GM23338 (cell line): Measurements from ENCODE around the gene DUSP9. TPM values are rescaled to one million over a fixed set of nuclear protein-coding genes. Genes with fewer than 3 reads are reported as not detected.
A peak's percentile ranks its signal among the peaks of the same experiment; 100 is the strongest.

Experiments
- ATAC-seq: fragments of 200-7000 bp; cut with Tn5 transposase; 3 replicates; pipeline ENCODE4 v1.9.1; 2020
- DNase-seq: peaks from one replicate; pipeline ENCODE4 v3.0.0-alpha.2; 2015; ENCODE audit warnings: low spot score
- H2AFZ ChIP-seq: fragments of 200-600 bp; sonication (generic); 2 replicates; pipeline ENCODE4 v1.8.0; 2016; ENCODE audit warnings: antibody characterized with exemption, mild to moderate bottlenecking, moderate library complexity
- H3F3A ChIP-seq: fragments of 200-600 bp; sonication (generic); replicated peaks from 2 replicates; pipeline ENCODE4 v1.8.0; 2017; ENCODE audit warnings: antibody characterized with exemption, mixed run types, low read depth
- H3K27ac ChIP-seq: fragments of 200-600 bp; sonication (generic); 2 replicates; pipeline ENCODE4 v1.6.1; 2016; ENCODE audit warnings: low read depth
- H3K27me3 ChIP-seq: fragments of 200-600 bp; sonication (generic); 2 replicates; pipeline ENCODE4 v1.8.0; 2016; ENCODE audit warnings: mild to moderate bottlenecking, mixed run types, moderate library complexity; ENCODE audit not compliant: insufficient read depth
- H3K36me3 ChIP-seq: fragments of 200-600 bp; sonication (generic); 2 replicates; pipeline ENCODE4 v1.8.0; 2016; ENCODE audit warnings: mild to moderate bottlenecking; ENCODE audit not compliant: insufficient read depth
- H3K4me1 ChIP-seq: fragments of 200-600 bp; sonication (generic); 2 replicates; pipeline ENCODE4 v1.8.0; 2016; ENCODE audit warnings: mild to moderate bottlenecking, moderate library complexity; ENCODE audit not compliant: insufficient read depth
- H3K4me2 ChIP-seq: fragments of 200-600 bp; sonication (generic); 2 replicates; pipeline ENCODE4 v1.7.1; 2017; ENCODE audit warnings: mixed run types
- H3K4me3 ChIP-seq: fragments of 200-600 bp; sonication (generic); 2 replicates; pipeline ENCODE4 v1.6.1; 2016; ENCODE audit warnings: mixed run types
- H3K79me2 ChIP-seq: fragments of 200-600 bp; sonication (generic); replicated peaks from 2 replicates; pipeline ENCODE4 v1.8.0; 2017; ENCODE audit warnings: mild to moderate bottlenecking; ENCODE audit not compliant: insufficient read depth
- H3K9me2 ChIP-seq: fragments of 200-600 bp; sonication (generic); 2 replicates; pipeline ENCODE4 v1.8.0; 2017; ENCODE audit not compliant: insufficient read depth
- H4K20me1 ChIP-seq: fragments of 200-600 bp; sonication (generic); replicated peaks from 2 replicates; pipeline ENCODE4 v1.8.0; 2017; ENCODE audit warnings: mild to moderate bottlenecking; ENCODE audit not compliant: insufficient read depth
- H3K27ac Mint-ChIP-seq: 2 replicates; pipeline ENCODE4 v1.8.0; 2020; ENCODE audit warnings: inconsistent platforms, mild to moderate bottlenecking, moderate library complexity, mixed read lengths
- H3K27me3 Mint-ChIP-seq: 3 replicates; pipeline ENCODE4 v1.8.0; 2022; ENCODE audit warnings: low read depth, mild to moderate bottlenecking, moderate library complexity, mixed read lengths, inconsistent platforms; ENCODE audit not compliant: insufficient read depth, poor library complexity
- H3K36me3 Mint-ChIP-seq: 3 replicates; pipeline ENCODE4 v1.8.0; 2021; ENCODE audit warnings: low read depth, mild to moderate bottlenecking, inconsistent platforms, moderate library complexity, mixed read lengths
- H3K4me1 Mint-ChIP-seq: 3 replicates; pipeline ENCODE4 v1.8.0; 2020; ENCODE audit warnings: mild to moderate bottlenecking, inconsistent platforms, mixed read lengths
- H3K4me3 Mint-ChIP-seq: 3 replicates; pipeline ENCODE4 v1.8.0; 2021; ENCODE audit warnings: moderate library complexity, mild to moderate bottlenecking, inconsistent platforms, mixed read lengths
- H3K9me3 Mint-ChIP-seq: 3 replicates; pipeline ENCODE4 v1.8.0; 2020; ENCODE audit warnings: moderate library complexity, mild to moderate bottlenecking, inconsistent platforms, mixed read lengths
- CREB1 ChIP-seq: fragments of 250-450 bp; sonication (Bioruptor Pico); IDR thresholded peaks from 2 replicates; pipeline ENCODE4 v1.5.0; 2020; ENCODE audit warnings: low read depth, mild to moderate bottlenecking, moderate library complexity
- CTCF ChIP-seq, 2 experiments: fragments of 200-600 bp in 1 of 2; sonication (generic) in 1 of 2; conservative IDR thresholded peaks; 2 replicates each; pipeline versions ENCODE4 v1.5.1 to v1.6.1; 2016 to 2017; ENCODE audit warnings: antibody characterized with exemption in 2 of 2, low read depth in 2 of 2, mild to moderate bottlenecking in 2 of 2, moderate library complexity in 1 of 2
- ETS1 ChIP-seq: IDR thresholded peaks from 2 replicates; pipeline ENCODE4 v1.6.1; 2016; ENCODE audit warnings: antibody characterized with exemption
- EZH2 ChIP-seq: fragments of 200-600 bp; sonication (generic); IDR thresholded peaks from one replicate; pipeline ENCODE4 v1.8.0; 2017; ENCODE audit warnings: antibody characterized with exemption, mild to moderate bottlenecking, low read depth; ENCODE audit not compliant: unreplicated experiment
- EZH2phosphoT487 ChIP-seq: fragments of 200-600 bp; sonication (generic); IDR thresholded peaks from one replicate; pipeline ENCODE4 v1.8.1; 2018; ENCODE audit warnings: antibody characterized with exemption; ENCODE audit not compliant: unreplicated experiment
- JUNB ChIP-seq: IDR thresholded peaks from one replicate; pipeline ENCODE4 v1.6.1; 2016; ENCODE audit warnings: antibody characterized with exemption; ENCODE audit not compliant: unreplicated experiment
- POLR2AphosphoS5 ChIP-seq: IDR thresholded peaks from 2 replicates; pipeline ENCODE4 v1.6.1; 2016; ENCODE audit warnings: antibody characterized with exemption, low read depth
- REST ChIP-seq: IDR thresholded peaks from one replicate; pipeline ENCODE4 v1.6.1; 2018; ENCODE audit warnings: antibody characterized with exemption; ENCODE audit not compliant: unreplicated experiment
- STAT1 ChIP-seq: IDR thresholded peaks from one replicate; pipeline ENCODE4 v1.6.1; 2016; ENCODE audit warnings: antibody characterized with exemption; ENCODE audit not compliant: unreplicated experiment
- ZNF114 ChIP-seq: fragments of 250-450 bp; sonication (Bioruptor Pico); IDR thresholded peaks from 2 replicates; pipeline ENCODE4 v1.5.0; 2020; ENCODE audit warnings: mild to moderate bottlenecking, moderate library complexity
- long read RNA-seq: library from polyadenylated mRNA; unstranded; transcript quantifications from one replicate; pipeline ENCODE4 v2.0.0, GENCODE V29; 2020; ENCODE audit not compliant: unreplicated experiment
- polyA plus RNA-seq: library from polyadenylated mRNA; unstranded; fragments of >200 nt; fragmentation: Nextera tagmentation; extraction: Ambion mirVana; gene quantifications from 2 replicates; pipeline ENCODE4 v1.2.1, GENCODE V29; 2016
- total RNA-seq: library from RNA; depleted of rRNA; stranded (reverse); fragments of >200 nt; shearing (Covaris generic); gene quantifications from 2 replicates; pipeline ENCODE4 v1.2.3, GENCODE V29; 2014; rRNA removed

The DUSP9 gene
- total RNA-seq (3.4 and 3.9 TPM in 2 replicates), polyA plus RNA-seq (0.54 and 0.71 TPM in 2 replicates)
- long read RNA-seq, result 0 reads

GRCh38 chrX:153646620-153647373 lies at the start of gene DUSP9:
DUSP9 (plus strand) TSS chrX:153647203; CDS start chrX:153647954, 751 bp downstream.
- no peak within 1 kb of the TSS for H3K27ac Mint-ChIP-seq
- peaks cover 64% of the 10 kb centered on the region for H3K27me3 Mint-ChIP-seq
- DNase-seq, result peak; percentile 66
- H3K4me1 Mint-ChIP-seq, result peaks cover 7% of the 10 kb centered on the region; the same call in 2 of the 3 replicates
- H3K36me3 ChIP-seq, result no peaks in the 10 kb centered on the region
- no peaks in the 10 kb centered on the region for H3K79me2 ChIP-seq
- peak within 1 kb of the TSS; percentile 30; the same call in 2 of the 3 replicates for H3K4me3 Mint-ChIP-seq
- peak within 1 kb of the TSS; percentile 44; the same call in 1 of the 2 replicates for H3K4me3 ChIP-seq
- TF ChIP-seq CTCF (conservative IDR thresholded peaks at IDR 0.05; ENCODE audit: low read depth in 2 of 2) (no peak), POLR2AphosphoS5 (no peak), STAT1 (no peak), ETS1 (no peak), ZNF114 (CRISPR knock-in tag) (no peak), EZH2phosphoT487 (no peak)
- no peaks in the 10 kb centered on the region; the same call in 1 of the 2 replicates for H3K4me1 ChIP-seq
- H3K27ac ChIP-seq, result no peak within 1 kb of the TSS
- no peaks in the 10 kb centered on the region for H4K20me1 ChIP-seq
- H2AFZ ChIP-seq, result no peak within 1 kb of the TSS
- H3K4me2 ChIP-seq, result peak within 1 kb of the TSS; percentile 57
- H3F3A ChIP-seq, result no peaks in the 10 kb centered on the region
- no peaks in the 10 kb centered on the region for H3K9me2 ChIP-seq
- no peaks in the 10 kb centered on the region for H3K36me3 Mint-ChIP-seq
- peak; percentile 50 for ATAC-seq
- H3K27me3 ChIP-seq, result peaks cover 72% of the 10 kb centered on the region
- H3K9me3 Mint-ChIP-seq, result no peaks in the 10 kb centered on the region; the same call in 2 of the 3 replicates

- ATAC-seq, result peak; percentile 70
- H3K4me3 Mint-ChIP-seq, result peak within 1 kb of the TSS; percentile 80
- DNase-seq, result peak; percentile 44
- peak within 1 kb of the TSS; percentile 76 for H3K4me2 ChIP-seq
- H3K27ac Mint-ChIP-seq, result no peak within 1 kb of the TSS
- no peaks in the 10 kb centered on the region for H3K4me1 ChIP-seq
- no peak within 1 kb of the TSS for H2AFZ ChIP-seq
- H3K4me1 Mint-ChIP-seq, result peaks cover 11% of the 10 kb centered on the region
- H3K27ac ChIP-seq, result no peak within 1 kb of the TSS
- peaks cover 3% of the 10 kb centered on the region for H3K27me3 Mint-ChIP-seq
- H3K36me3 Mint-ChIP-seq, result peaks cover 5% of the 10 kb centered on the region; the same call in 2 of the 3 replicates
- H3K27me3 ChIP-seq, result 0 out of 2 replicates have a peak, but pooled peaks cover 4% of the 10 kb centered on the region
- H4K20me1 ChIP-seq, result no peaks in the 10 kb centered on the region; the same call in 1 of the 2 replicates
- H3K4me3 ChIP-seq, result peak within 1 kb of the TSS; percentile 60
- H3K9me2 ChIP-seq, result no peaks in the 10 kb centered on the region
- H3K79me2 ChIP-seq, result peaks cover 8% of the 10 kb centered on the region
- H3K36me3 ChIP-seq, result no peaks in the 10 kb centered on the region; the same call in 1 of the 2 replicates
- no peaks in the 10 kb centered on the region for H3K9me3 Mint-ChIP-seq
- no peaks in the 10 kb centered on the region for H3F3A ChIP-seq
- TF ChIP-seq POLR2AphosphoS5 (no peak), CREB1 (CRISPR knock-in tag) (no peak), EZH2 (no peak), REST (no peak), JUNB (no peak), EZH2phosphoT487 (no peak), ZNF114 (CRISPR knock-in tag) (no peak), ETS1 (no peak)
Observed at GRCh38 chrX:153598541-153599191, 48.3 kb upstream of the DUSP9 start, which contains the start of gene CCNQ. CCNQ (minus strand) TSS chrX:153599139; CDS start chrX:153599073, 66 bp downstream.
